GM18873 (cell line): ENCODE results near the gene ZW10.

Experiments used
- ATAC-seq: cut with Tn5 transposase; IDR thresholded peaks from one replicate; pipeline ENCODE4 v1.9.1; 2021; ENCODE audit warnings: mild to moderate bottlenecking, moderate library complexity, moderate number of reproducible peaks; ENCODE audit not compliant: unreplicated experiment, low FRiP score

ZW10 gene

DNA sequence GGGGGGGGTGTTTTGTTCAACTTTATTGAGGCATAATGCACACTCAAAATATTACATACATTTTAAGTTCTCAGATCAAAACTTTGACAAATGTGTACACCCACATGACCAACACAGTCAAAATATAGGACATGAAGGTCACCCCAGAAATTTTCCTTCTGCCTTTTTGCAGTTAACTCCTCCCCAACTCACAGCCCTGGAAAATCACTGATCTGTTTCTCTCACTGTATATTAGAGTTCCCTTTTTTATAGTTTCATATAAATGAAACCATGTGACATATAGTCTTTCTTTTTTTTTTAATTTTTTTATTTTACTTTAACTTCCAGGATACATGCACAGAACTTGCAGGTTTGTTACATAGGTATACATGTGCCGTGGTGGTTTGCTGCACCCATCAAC, 72.0 kb downstream of the ZW10 start:
- no peak for ATAC-seq

- ATAC-seq = no peak
Measured at GRCh38 chr11:113698515-113698914, 75.0 kb downstream of the ZW10 start.

DNA sequence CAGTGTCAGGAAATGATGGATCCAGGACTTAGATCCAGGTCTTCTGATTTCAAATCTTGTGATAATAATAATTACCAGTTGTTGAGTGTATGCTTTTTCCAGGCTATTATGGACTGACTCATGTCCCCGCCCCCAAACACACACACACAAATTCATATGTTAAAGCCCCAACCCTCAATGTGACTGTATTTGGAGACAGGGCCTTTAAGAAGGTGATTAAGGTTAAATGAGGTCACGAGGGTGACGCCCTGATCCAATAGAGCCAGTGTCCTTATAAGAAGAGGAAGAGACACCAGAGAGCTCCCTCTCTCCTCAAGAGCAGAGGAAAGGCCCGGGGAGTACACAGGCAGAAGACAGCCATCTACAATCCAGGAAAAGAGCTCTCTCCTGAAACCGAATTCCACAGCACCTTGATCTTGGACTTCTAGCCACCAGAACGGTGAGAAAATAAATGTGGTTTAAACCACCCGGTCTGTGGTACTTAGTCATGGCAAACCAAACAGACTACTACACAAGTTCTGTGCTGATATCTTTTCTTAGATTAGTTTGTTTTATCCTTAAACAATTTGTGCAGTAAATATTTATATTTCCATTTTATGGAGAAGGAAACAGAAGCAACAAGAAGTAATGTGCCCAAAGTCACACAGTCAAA, 75.6 kb downstream of the ZW10 start:
- no peak for ATAC-seq

DNA sequence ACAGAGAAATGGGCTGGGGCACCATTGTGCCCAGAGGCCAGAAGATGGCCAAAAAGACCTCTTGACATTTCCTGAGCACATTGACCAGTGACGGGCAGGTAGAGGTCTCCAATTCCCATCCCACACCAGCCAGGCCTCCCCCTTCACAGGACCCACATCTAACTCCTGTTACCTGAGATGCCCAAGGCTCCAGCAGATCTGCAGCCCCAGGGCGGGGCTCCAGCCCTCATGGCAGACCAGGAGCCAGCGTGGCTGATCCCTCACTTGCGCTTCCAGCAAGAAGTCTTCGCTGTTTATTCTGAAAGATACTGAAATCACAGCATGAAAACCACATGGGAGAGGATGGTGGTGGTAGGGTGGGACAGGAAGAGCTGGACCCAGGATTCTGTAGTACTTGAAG, 76.4 kb downstream of the ZW10 start:
- no peak for ATAC-seq

DNA sequence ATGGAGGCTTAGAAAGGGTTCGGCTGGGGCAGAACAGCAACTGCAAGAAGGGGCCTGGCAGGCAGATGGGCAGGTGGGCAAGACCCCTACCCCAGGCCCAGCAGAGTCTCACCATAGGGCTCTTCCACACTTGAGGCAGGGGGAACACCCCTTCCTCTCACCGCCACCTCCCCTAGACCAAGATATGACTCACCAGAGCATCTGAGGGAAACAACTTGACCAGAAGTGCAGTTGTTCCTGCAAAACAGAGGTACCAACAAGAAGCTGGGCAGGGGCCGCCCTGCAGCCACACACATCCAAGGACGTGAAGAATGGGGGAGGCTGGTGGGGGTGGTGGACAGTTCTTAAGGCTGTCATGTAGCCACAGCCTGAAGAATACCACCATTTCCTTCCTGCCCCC, 78.3 kb downstream of the ZW10 start:
- no peak for ATAC-seq

- ATAC-seq = no peak
Measured at GRCh38 chr11:113694390-113694789, 79.1 kb downstream of the ZW10 start.

DNA sequence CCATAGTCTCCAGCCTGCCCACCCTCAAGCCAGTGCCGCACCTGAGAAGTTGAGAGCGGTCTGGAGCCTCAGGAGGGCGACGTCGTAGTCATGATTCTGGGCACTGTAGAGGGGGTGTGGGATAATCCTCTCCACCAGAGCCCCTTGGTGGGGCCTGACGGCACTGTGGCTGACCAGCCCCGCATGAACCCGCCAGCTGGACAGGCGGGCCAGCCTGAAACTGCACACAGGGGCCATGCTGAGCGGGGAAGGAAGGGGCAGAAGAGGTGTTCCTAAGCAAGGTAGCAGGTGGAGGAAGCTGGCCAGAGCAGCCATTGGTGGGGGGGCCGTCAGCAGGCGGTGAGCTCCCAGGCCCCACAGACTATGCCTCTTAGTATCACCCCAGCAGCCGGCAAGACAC, 80.5 kb downstream of the ZW10 start:
- ATAC-seq = no peak

DNA sequence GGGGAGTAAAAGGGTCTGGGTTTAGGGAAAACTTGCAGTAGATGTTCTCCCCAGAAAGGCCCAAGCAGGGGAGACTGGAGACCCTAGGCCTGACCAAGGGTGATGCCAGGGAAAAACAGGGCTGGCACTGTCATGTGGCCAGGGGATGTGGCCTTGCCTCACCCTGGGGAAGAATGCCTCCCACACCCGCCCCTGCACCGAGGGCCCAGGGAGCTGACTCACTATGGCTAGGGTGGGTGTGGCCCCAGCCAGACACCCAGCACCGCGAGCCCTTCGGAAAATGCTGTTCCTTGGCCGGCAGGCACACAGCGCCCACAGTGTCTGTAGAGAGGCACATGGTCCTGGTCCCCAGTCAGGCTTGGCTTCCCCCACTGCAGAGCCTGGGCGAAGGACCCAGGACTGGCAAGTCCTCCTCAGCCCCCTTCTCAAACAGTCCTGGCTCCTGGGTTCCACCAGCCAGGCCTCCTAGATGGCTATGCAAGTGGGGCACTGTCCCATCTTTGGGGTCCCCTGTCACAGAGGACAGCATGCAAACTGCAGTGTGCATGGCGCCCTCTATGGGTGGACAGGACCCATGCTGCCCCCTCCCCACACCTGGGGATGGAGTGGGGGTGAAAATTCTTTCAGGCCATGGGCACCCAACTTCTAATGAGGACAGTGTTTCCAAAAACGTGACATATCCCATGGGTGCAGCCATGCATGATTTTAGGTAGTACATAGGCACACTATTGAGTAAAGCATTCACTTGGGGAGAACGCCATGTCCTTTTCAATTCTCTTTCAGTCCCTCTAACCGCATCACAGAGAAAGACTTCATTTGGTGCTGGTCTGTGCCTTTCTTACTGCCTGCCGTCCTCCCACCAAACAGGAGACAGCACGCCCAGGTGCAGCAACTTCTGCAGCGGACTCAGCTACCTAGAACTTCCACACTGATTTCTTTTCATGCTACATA, 82.6 kb downstream of the ZW10 start:
- ATAC-seq = no peak

GRCh38 chr11:113689768-113690618, 83.5 kb downstream of the ZW10 start:
- ATAC-seq = no peak

DNA sequence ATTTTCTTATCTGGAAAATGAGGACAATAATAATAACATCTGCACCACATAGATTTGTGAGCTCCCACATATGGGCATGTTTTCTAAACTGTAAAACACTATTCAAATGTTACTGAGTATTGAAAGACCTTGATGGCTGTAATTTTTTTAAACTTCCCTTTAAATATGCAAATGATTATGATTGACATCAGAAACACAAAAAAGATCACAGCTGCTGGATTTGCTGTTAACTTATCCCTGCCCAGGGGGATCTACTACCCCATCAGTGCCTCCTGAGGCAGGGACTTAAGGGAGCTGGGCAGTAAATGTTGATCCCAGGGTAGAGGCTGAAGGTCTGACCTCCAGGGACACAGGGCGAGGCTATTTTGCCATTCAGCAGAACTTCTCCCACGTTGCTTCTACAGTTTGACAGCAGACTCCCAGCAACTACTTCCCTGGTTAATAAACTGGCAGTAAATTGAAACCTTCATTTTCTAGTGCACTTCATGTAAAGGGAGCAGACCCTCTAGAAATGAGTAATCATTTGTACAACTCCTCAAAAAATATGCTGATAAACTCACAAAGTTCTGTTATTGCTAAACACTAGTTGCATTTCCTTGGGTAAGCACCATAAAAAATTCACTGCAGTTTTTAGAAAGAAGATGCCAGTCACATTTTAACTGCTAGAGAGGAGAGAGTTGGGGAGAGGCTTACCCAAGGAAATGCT, 87.7 kb downstream of the ZW10 start:
- ATAC-seq = peak; percentile 61

- no peak for ATAC-seq
Measured at GRCh38 chr11:113684496-113684895, 89.0 kb downstream of the ZW10 start.

- ATAC-seq = no peak
Measured at GRCh38 chr11:113683481-113684046, 89.9 kb downstream of the ZW10 start.
